ENCODE measurements around the gene CACNA1C.

DNA sequence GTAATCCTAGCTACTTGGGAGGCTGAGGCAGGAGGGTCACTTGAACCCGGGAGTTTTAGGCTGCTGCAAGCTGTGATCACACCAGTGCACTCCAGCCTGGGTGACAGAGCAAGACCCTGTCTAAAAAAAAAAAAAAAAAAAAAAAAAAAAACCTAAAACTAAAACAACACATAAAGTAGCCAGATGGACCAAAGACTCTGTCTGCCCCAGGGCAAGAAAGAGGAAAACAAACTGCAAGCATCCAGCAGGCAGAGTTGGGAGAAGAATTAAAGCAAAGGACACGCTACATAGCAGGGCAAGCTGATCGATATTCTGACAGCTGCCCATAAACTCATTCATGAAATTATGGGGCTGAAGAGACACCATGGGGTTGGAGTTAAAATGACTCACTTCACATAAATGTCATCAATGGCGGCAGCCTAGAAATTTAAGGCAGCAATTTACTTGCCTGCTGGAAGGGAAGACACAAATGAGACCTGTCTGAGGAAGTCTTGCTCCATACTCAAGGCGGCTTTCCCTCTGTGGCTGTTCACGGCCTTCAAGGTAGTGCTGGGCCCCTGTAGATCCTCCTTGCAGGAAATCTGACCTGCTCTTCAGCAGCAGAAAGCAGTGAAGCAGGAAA lies 482.9 kb downstream of the CACNA1C start:
- TF ChIP-seq GATA2 (IDR thresholded peaks at IDR 0.05; ENCODE audit: low read depth, low read length): no peak
- TF ChIP-seq GATA3 (IDR thresholded peaks at IDR 0.05; ENCODE audit: low read depth, low read length): no peak
